HG03442 (cell line): ENCODE measurements around the gene MARCO.
"Not testable (repeated sequence)": the region's sequence is repeated elsewhere in the genome, so short reads cannot be mapped to it uniquely, and the experiment has no call there.

Experiments used
- ATAC-seq: cut with Tn5 transposase; IDR thresholded peaks from one replicate; pipeline ENCODE4 v1.9.1; 2021; ENCODE audit warnings: mild to moderate bottlenecking, moderate library complexity; ENCODE audit not compliant: unreplicated experiment

Gene MARCO

GRCh38 chr2:118925476-118925875, 16.5 kb upstream of the MARCO start:
- ATAC-seq, result no peak

- ATAC-seq, result no peak
Measured at GRCh38 chr2:118925981-118926380, 16.0 kb upstream of the MARCO start.

- ATAC-seq, result no peak
Measured at GRCh38 chr2:118929059-118929458, 12.9 kb upstream of the MARCO start.

- no peak for ATAC-seq
Measured at GRCh38 chr2:118932949-118933348, 9.0 kb upstream of the MARCO start.

GRCh38 chr2:118936306-118936705, 5.7 kb upstream of the MARCO start:
- no peak for ATAC-seq

- no peak for ATAC-seq
Measured at GRCh38 chr2:118936936-118937335, 5.1 kb upstream of the MARCO start.

GRCh38 chr2:118937817-118938216, 4.2 kb upstream of the MARCO start:
- ATAC-seq, result no peak

- ATAC-seq, result no peak
Measured at GRCh38 chr2:118939994-118940393, 2.0 kb upstream of the MARCO start.

- no peak for ATAC-seq
Measured at GRCh38 chr2:118940486-118941120, 1.4 kb upstream of the MARCO start.

- ATAC-seq, result no peak
Measured at GRCh38 chr2:118943286-118943685, 1.3 kb downstream of the MARCO start.

GRCh38 chr2:118945881-118946280, 3.9 kb downstream of the MARCO start:
- no peak for ATAC-seq

GRCh38 chr2:118948266-118948665, 6.3 kb downstream of the MARCO start:
- ATAC-seq, result not testable (repeated sequence)

- no peak for ATAC-seq
Measured at GRCh38 chr2:118954297-118955060, 12.5 kb downstream of the MARCO start.

- ATAC-seq, result no peak
Measured at GRCh38 chr2:118965737-118966136, 23.7 kb downstream of the MARCO start.

GRCh38 chr2:118967124-118967880, 25.3 kb downstream of the MARCO start:
- no peak for ATAC-seq

- ATAC-seq, result no peak
Measured at GRCh38 chr2:118968042-118968441, 26.0 kb downstream of the MARCO start.

GRCh38 chr2:118968961-118969733, 27.2 kb downstream of the MARCO start:
- ATAC-seq, result no peak

GRCh38 chr2:118969734-118970395, 27.9 kb downstream of the MARCO start:
- ATAC-seq, result no peak

GRCh38 chr2:118970396-118971135, 28.6 kb downstream of the MARCO start:
- ATAC-seq, result no peak
